ENCODE data around the gene SWT1. TPM values are rescaled to one million over a fixed set of nuclear protein-coding genes. Genes with fewer than 3 reads are reported as not detected.
"Not testable (repeated sequence)": the region's sequence is repeated elsewhere in the genome, so short reads cannot be mapped to it uniquely, and the experiment has no call there.

Gene SWT1
- total RNA-seq, 1 donor from 2014 or later = 8.3 TPM

DNA sequence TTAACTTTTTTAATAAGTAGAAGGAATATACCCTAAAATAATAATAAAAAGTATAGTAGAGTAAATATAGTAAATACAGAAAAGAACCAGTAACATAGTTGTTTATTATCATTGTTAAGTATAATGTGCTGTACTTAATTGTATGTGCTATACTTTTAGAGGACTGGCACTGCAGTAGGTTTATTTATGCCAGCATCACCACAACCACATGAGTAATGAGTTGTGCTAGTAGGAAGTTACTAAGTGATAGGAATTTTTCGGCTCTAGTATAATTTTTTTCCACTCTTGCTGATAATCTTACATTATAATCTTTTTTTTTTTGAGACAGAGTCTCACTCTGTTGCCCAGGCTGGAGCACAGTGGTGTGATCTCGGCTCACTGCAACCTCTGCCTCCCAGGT is 88.5 kb downstream of the SWT1 start:
- DNase-seq (ENCODE audit: low spot score) = no peak

DNA sequence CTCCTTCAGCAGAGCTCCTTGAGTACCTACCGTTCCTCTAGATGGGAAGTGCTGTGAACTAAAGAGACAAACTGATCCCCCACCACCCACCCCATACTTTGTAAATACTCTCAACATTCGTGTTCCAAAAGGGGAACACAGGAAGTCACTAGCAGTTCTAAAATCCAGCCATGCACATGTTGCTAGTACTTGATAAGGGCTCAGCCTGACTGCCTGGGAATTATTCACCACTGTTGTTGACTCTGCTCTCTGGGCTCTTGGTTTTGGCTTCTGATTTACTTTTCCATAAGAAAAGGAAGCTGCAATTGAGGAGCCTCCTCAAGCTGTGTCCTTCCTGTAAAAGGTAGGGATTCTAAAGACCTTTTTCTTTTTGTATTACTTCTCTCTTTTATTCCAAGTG is 92.6 kb downstream of the SWT1 start:
- DNase-seq (ENCODE audit: low spot score) = no peak

DNA sequence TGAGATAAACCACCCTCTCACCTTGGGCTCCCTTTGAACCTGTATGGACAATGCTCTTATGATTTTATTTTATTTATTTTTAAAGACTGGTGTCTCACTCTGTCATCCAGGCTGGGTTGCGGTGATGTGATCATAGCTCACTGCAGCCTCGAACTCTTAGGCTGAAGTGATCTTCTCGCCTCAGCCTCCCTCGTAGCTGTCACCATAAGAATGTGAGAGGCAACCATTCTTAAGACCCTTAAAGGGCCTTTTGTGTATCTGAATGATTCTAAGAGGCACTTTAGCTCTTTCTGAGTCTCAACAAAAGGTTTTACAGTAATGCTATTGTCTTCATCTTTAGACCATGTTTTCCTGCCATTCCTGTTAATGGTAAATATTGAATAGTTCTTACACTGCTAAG is 93.1 kb downstream of the SWT1 start:
- DNase-seq (ENCODE audit: low spot score) = no peak

DNA sequence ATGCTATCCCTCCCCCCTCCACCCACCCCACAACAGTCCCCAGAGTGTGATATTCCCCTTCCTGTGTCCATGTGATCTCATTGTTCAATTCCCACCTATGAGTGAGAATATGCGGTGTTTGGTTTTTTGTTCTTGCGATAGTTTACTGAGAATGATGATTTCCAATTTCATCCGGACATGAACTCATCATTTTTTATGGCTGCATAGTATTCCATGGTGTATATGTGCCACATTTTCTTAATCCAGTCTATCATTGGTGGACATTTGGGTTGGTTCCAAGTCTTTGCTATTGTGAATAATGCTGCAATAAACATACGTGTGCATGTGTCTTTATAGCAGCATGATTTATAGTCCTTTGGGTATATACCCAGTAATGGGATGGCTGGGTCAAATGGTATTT is 95.0 kb downstream of the SWT1 start:
- not testable (repeated sequence) for DNase-seq (ENCODE audit: low spot score)

DNA sequence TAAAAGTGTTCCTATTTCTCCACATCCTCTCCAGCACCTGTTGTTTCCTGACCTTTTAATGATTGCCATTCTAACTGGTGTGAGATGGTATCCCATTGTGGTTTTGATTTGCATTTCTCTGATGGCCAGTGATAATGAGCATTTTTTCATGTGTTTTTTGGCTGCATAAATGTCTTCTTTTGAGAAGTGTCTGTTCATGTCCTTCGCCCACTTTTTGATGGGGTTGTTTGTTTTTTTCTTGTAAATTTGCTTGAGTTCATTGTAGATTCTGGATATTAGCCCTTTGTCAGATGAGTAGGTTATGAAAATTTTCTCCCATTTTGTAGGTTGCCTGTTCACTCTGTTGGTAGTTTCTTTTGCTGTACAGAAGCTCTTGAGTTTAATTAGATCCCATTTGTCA is 95.4 kb downstream of the SWT1 start:
- not testable (repeated sequence) for DNase-seq (ENCODE audit: low spot score)

DNA sequence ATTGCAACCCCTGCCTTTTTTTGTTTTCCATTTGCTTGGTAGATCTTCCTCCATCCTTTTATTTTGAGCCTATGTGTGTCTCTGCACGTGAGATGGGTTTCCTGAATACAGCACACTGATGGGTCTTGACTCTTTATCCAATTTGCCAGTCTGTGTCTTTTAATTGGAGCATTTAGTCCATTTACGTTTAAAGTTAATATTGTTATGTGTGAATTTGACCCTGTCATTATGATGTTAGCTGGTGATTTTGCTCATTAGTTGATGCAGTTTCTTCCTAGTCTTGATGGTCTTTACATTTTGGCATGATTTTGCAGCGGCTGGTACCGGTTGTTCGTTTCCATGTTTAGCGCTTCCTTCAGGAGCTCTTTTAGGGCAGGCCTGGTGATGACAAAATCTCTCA is 98.6 kb downstream of the SWT1 start:
- not testable (repeated sequence) for DNase-seq (ENCODE audit: low spot score)

DNA sequence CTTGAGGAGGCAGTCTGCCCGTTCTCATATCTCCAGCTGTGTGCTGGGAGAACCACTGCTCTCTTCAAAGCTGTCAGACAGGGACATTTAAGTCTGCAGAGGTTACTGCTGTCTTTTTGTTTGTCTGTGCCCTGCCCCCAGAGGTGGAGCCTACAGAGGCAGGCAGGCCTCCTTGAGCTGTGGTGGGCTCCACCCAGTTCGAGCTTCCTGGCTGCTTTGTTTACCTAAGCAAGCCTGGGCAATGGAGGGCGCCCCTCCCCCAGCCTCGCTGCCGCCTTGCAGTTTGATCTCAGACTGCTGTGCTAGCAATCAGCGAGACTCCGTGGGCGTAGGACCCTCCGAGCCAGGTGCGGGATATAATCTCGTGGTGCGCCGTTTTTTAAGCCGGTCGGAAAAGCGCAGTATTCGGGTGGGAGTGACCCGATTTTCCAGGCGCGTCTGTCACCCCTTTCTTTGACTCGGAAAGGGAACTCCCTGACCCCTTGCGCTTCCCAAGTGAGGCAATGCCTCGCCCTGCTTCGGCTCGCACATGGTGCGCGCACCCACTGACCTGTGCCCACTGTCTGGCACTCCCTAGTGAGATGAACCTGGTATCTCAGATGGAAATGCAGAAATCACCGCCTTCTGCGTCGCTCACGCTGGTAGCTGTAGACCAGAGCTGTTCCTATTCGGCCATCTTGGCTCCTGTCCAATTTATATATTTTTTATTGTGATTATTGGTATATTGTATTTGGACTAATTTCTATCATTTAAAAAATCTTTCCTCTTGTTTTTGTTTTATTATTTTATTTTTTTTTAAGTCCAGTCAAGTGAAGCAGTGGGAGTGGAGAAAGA is 100.4 kb downstream of the SWT1 start:
- DNase-seq (ENCODE audit: low spot score) = not testable (repeated sequence)

DNA sequence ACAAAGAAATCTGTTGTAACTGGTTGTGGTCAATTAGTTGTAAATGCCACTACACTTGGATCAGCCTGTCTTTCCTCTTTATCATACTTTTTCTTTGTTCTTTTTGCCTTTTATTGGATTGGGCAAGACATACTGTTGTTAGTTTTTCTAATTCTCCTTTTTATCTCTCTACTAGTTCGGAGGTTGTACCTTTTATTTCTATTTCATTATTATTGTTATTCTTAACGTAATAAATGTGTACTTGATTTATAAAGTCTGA is 100.9 kb downstream of the SWT1 start:
- no peak for DNase-seq (ENCODE audit: low spot score)

DNA sequence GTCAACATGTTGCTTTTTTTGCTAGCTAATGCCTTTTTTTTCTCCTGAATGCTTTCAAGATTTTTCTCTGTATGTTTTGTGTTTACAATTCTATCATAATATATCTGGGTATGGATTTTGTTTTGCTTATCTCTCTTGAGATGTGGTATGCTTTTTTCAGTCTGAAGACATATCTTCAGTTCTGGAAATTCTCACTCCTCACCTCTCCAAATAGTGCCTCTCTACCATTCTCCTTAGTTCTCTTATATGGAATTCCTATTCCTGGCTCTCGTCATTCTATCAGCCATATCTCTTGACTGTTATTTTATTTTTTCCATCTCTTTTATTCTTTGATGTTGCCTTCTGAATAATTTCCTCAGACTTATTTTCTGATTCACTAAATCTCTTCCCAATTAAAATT is 101.7 kb downstream of the SWT1 start:
- no peak for DNase-seq (ENCODE audit: low spot score)

DNA sequence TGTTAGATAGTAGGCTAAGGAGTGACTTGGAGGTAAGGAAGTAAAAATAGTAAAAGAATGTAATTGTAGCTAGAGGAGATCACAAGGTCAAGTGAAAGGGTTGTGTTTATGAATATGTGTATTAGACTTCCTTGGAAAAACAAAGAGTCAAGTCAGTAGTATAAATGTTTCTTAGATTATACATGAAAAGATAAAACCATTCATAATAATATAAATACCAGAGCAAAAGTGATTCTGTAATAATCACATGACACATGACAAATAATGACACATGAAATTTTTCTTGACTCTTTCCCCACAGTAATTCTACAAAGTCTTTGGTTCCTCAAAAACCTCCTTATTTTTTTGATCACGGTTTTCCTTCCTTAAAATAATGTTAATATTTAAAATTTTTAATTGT is 103.6 kb downstream of the SWT1 start:
- DNase-seq (ENCODE audit: low spot score) = no peak

DNA sequence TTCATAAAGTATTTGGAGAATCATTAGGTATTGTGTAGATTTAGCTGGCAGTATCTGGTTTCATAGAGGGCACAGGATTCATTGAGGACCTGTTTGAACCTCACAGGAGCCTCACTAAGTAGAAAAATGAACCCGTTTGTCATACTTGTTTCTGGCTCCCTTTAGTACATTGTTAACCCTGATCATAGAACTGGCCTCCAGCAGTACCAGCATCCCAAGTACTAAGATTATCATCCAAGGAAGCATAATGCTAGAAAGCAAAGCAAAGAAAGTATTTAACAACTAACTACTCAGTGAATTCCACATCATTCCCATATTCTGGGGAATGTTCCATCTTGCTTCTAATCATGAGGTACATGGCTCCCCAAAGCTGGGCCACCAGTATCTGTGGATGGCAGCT is 105.2 kb downstream of the SWT1 start:
- DNase-seq (ENCODE audit: low spot score) = no peak

DNA sequence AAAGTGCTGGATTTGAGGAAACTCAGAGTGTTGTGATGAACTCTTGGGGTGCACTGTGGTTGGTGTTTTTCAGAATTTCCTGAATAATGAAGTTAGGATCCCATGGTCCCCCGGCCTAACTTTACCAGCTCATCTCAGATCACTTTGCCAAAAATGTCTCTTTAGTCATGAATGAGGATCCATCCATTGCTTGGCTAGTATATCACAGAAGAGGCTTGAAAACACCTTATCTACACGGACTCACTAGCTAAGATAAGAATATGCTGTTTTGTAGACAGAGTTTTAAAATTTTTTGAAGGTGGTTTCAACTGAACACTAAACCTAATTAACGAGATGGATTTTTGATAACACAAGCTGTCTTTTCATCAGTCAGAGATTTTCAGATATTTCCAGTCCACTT is 106.3 kb downstream of the SWT1 start:
- no peak for DNase-seq (ENCODE audit: low spot score)

DNA sequence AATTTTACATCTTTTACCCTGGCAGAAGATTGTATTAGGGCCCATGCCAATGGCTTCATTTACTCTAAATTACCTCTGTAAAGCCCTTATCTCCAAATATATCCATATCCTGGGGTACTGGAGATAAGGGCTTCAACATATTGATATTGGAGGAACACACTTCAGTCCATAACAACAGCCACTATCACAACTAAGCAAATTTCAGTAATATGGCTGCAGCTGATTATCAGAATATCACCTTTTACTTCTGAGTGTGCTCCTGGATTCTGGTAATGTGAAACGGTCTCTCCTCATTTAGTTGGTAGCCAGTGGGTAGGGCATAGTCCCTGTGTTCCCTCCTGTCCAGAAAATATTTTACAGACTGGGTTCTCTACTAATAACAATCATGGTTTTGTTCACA is 106.8 kb downstream of the SWT1 start:
- DNase-seq (ENCODE audit: low spot score) = no peak

DNA sequence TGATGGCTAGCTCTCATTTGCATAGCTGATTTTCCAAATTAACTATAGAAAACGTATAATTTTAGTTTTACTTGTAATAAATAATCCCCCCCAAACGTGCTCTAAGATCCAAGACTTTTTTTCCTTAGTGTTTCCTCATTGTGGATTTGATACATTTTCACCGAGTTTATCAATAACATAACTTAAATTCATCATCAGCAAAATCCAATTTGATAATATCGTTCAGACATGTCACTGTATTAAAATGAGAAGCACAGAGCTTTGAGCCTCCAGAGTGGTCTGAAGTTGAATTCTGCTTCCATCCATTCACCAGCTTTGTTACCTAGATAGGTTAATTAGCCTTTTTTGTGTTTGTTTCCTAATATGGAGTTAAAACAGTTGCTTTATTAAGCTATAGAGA is 108.3 kb downstream of the SWT1 start:
- DNase-seq (ENCODE audit: low spot score) = no peak

DNA sequence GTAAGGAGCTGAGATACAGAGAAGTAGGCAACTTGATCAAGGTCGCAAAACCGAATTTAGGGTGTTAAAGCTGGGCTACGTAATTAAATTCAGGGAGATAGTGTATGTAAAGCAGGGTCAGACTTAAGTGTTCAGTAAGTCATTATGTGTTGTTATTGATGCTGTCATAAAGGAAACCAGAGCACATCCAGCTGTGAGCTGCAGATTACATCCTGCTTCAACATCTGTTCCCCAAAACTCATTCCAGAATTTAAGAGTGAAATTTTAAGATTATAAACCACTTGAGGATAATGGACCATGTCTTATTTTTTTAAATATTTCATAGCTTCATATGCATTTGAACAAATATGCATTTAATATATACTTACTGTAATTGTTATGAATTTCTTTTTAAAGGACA is 110.3 kb downstream of the SWT1 start:
- no peak for DNase-seq (ENCODE audit: low spot score)

DNA sequence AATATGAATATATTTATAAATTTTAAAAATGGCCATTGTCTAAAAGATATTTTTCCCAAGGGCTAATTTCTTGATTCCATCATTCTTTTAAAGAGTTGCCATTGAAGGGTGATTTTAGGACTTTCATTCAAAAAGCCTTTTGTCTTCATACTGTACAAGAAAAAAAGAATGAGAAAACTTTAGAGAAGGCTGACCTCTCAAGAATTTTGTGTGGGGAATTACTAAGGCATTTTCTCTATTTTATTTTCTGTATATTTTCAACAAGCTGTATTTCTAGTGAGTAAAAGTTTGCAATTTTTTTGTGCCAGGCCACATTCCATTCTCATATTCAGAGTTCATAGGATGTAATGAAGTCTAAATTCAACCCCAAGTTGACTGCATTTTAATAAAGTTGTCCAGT is 110.7 kb downstream of the SWT1 start:
- DNase-seq (ENCODE audit: low spot score) = no peak

DNA sequence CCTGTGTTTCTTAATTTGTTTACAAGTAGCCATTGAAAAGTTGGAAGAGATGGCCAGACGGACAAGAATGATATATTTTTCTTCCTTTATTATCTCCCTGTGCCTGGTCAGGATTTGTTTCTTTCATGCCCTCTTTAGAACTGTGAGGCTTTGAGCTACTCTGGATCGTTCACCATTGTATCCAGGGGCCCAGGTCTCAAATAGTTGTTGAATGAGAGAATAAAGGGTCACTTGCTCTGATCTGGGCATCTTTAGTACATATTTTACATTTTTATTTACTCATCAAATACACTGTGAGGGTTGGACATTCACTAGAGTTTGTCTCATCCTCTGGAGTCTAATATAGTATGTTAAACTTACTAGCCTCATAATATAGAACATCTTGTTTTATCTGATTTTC is 111.4 kb downstream of the SWT1 start:
- no peak for DNase-seq (ENCODE audit: low spot score)

DNA sequence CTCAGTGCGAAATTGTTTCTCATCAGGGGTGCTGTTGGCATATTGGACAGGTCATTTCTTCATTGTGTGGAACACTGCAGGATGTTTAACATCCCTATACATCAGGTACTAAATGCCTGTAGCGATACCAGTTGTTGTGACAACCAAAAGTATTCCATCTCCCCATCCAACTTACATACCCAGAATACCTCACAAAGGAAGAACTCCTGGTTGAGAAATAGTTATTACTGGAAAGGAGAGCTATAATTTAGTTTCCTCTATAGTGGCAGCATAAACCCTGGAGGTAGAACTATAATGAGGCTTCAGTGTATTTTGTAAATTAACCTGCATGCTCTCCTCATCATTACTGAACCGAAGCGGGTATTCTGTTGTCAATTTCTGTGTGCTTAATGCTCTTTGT is 115.0 kb downstream of the SWT1 start:
- no peak for DNase-seq (ENCODE audit: low spot score)

DNA sequence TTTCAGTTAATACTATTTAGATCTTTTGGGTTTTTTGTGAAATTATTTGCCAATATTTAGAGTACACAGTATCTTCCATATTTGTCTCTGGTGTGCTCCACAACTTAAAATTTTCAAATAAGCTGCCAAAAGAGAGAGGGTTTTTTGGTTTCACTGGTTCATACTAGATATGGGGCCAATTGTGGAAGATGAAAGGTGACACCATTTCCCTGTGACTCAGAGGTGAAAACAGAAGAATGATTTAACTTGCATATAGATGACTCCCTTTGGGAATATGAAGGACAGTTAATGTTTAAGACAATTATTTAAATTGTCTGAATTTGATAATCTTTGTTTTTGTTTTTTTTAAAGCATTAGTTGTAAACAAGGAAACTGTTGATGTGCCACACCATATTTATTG is 122.6 kb downstream of the SWT1 start:
- DNase-seq (ENCODE audit: low spot score) = no peak

DNA sequence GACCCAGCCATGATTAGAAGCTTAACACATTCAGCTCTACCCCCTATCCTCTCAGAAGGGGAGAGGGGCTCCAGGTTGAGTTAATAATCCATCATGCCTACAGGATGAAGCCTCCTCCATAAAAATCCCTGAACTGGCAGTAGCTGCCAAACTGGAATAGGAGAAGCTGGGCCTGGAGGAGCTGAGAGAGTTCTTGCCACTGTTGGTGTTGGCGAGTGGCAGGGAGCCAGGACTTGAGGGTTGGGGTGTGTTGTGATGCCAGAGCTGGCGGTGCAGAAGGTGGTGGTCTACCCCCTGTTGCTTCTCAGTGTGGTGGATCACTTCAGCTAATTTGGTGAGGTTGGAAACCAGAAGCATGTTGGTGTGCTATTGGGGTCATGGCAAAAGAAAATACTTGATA is 123.6 kb downstream of the SWT1 start:
- DNase-seq (ENCODE audit: low spot score) = no peak

DNA sequence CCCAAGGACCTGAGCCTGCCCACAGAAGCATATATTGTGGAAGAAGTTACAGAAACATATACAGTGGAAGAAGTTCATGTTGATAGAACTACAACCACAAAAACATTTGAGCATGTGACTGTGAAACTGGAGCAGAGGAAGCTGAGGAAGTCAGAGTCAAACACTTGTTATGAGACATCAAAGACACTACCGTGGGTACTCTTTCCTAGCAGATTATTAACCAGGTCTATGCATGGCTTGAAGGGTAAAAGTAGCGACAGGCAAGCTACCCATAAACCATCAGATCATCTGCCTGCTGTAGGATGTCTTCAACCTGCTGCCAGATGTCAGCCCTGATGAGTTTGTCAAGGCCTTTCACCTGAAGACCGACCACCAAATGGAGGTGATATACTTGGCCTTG is 124.3 kb downstream of the SWT1 start:
- DNase-seq (ENCODE audit: low spot score) = no peak

DNA sequence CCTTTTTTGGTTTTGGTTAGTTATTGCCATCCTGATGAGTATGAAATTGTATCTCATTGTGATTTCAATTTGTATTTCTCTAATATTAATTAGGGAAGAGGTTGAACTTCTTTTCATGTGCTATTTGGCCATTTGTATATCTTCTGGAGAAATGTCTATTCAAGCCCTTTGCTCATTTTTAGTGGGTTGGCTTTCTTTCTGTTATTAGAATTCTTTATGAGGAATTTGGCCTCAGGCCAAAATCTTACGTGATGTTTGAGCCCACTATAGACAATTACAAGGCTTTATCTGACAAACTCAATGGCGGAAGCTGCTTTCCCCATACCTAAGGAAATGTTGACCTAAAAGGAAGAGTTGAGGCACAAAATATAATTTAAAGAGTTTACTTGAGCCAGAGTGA is 127.1 kb downstream of the SWT1 start:
- no peak for DNase-seq (ENCODE audit: low spot score)

DNA sequence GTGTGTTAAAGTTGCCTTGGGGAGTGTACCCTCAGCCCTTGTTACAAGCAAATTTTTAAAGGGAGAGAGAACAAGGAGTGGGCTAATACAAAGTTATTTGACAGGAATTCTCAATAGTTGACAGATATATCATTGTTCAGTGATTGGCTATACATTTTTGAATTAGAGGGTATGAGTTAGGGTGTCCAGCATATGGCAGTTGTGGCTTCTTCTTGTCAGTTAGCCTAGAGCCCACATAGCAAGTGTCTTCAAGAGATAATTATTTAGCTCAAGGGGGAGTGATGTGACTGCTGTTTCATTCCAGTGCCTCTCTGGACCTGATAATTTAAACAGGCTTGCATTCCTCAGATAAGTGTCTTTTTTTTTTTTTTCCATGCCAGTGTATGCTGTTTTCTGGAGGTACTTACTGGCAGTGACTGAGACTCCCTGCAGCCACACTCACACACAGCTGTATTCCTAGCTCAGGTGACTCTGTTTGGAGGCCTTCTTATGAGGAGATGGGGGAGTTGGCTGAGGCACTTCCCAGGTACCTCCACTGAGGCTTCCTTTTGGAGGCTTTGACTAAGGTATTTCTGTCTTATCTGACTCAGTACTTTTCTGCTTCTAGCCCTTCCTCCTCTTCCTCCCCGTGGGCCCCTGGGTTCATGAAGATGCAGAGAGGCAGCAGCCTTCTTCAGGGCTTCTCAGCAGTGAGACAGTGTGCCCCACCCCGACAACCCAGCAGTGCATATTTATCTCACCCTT is 127.7 kb downstream of the SWT1 start:
- no peak for DNase-seq (ENCODE audit: low spot score)

DNA sequence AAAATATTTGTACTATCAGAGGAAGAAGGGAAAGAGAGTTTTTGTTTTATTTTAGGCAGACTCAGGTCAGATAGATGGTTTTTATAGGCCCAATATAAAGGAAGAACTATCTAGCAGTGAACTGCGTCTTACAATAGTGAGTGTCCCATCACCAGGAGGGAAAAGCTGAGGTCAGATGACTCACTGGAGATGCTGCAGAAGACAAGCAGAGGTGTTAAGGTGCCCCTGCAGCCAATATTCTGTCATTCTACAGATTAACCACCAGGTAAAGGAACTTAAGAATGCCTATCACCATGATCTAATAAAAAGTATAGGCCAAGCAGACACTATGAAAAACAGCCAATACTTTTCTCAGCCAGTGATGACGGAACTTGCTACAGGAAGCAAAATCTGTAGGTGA is 130.5 kb downstream of the SWT1 start:
- DNase-seq (ENCODE audit: low spot score) = no peak
